Measurements from ENCODE around the gene NUB1.

NUB1 gene

GRCh38 chr7:151348970-151349369 lies 7.4 kb downstream of the NUB1 start:
- no peak for DNase-seq

GRCh38 chr7:151349507-151349853 lies 7.9 kb downstream of the NUB1 start:
- no peak for DNase-seq

GRCh38 chr7:151351027-151351426 lies 9.4 kb downstream of the NUB1 start:
- no peak for DNase-seq

DNA sequence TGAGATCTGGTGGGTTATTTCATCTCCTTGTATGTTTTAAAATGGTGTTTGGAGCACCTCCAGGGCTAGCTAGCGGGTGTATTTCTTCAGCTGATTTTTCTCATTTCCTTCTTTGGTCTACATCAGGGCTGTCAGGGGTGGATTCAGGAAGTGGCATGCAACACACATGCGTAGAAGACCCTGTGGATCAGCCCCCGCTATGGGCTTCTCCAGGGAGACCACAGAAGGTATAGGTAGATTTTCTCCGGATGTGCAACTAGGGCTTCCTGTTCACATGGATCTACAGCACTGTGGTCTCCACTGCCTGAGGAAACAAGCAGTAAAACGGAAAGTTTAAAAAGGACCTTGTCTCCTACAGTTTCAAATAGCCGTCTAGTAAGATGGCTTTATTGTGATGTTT lies 10.4 kb downstream of the NUB1 start:
- no peak for DNase-seq

DNA sequence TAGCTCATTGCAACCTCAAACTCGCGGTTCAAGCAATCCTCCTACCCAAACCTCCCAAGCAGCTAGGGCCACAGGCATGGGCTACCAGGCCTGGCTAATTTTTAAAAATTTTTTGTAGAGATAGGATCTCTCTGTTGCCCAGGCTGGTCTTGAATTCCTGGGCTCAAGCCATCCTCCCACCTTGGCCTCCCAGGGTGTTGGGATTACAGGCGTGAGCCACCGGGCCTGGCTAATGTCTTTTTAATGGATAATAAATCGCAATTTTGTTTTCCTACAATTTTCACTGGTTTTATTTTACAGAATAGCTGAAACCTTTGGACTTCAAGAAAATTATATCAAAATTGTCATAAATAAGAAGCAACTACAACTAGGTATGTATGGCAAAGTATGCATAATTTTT lies 10.9 kb downstream of the NUB1 start:
- DNase-seq = no peak

DNA sequence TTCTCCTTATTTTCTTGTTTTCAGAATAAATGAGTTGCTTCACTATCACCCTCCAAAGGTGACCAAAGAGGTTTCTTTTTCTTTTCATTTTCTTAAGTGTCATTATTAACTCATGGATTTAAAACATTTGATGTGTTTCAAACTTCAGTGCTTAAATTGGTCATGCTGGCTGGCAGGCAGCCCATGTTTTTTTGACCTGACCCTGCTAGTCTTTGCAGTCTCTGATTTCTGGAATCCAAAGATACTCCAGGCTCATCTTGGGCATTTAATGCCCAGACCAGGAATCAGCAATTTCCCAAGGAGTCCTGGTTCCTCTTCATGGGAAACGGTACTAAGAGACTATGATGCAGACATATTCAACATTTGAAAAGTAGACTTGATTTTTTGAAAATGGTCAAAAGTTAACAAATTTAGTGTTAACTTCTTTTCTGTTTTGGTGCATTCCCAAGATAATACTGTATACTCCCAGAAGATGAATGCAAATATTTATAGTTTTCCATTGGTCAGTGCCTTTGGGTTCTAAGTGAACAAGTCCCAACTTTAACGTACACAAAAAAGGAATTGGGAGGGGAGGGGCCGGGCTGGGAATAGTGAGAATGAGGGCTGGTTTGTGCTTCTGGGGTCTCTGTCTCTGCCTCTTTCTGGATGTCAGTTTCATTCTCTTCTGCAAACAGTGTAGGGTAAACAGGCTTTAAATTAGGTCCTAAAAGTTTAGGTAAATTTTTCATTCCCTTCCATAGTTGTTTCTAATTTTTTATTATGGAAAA lies 19.8 kb downstream of the NUB1 start:
- DNase-seq = no peak

DNA sequence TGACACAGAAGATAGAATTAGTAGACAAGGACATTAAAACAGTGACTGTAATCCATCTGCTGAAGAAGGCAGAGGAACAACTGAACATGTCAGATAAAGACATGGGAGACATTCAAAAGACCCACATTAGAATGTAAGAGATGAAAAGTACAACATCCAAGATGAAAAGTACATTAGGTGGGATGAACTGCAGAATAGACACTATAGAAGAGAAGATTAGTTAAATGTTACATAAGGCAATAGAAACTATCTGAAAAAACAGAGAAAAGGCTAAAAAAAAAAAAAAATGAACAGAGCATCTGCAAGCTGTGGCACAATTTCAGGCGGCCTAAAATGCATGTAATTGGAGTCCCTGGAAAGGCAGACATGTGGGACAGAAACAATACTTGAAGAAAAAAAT lies 21.6 kb downstream of the NUB1 start:
- DNase-seq = no peak

- DNase-seq = no peak
Observed at GRCh38 chr7:151366166-151366879, 24.7 kb downstream of the NUB1 start.

DNA sequence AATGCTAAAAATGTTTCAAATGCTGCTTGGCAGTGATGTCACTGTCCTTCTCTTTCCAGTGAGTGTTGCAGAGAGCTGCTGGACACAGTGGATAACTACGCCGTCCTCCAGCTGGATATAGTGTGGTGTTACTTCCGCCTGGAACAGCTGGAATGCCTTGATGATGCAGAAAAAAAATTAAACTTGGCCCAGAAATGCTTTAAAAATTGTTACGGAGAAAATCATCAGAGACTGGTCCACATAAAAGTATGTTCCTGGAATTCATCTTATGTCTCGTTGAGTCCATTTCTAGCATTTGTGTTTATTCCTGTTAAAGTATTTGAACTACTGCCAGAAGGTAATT lies 25.2 kb downstream of the NUB1 start:
- DNase-seq = no peak

DNA sequence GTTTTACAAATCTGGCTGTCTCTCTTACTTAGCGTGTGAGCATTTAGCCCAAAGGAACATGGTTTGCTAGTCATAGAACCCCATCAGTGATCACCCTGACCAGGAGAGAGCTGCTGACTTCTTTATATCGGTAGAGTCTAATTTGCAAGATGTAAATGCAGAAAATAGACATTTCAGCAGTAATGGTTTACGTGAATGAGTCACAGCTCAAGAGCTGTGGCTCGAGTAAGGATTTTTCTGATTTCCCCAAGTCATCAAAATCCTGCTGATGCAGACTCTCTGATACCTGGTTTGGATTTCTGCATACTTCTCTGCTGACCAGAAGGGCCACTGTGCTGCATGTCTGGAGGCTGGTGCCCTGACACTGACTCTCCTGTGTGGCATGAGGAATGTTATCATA lies 25.7 kb downstream of the NUB1 start:
- DNase-seq = no peak

DNA sequence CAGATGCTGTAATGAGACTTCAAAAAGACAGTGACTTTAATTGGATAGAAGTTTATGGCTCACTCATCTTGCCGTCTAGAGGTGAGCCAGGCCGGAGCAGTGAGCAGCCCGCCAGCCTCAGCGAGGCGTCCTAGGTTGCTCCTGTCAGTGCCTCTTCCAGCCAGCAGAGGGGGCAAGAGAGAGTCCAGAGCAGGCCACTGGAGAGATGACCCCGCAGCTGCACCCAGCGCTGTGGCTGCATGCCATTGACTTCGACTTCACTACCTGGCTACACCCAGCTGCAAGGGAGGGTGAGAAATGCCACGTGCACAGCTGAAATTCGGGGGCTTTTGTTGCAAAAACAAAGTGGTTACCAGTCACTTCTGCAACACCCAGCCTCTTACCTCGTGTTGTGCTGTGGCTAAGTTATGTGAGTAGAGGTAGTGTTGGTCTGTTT lies 26.5 kb downstream of the NUB1 start:
- peak; percentile 74 for DNase-seq

DNA sequence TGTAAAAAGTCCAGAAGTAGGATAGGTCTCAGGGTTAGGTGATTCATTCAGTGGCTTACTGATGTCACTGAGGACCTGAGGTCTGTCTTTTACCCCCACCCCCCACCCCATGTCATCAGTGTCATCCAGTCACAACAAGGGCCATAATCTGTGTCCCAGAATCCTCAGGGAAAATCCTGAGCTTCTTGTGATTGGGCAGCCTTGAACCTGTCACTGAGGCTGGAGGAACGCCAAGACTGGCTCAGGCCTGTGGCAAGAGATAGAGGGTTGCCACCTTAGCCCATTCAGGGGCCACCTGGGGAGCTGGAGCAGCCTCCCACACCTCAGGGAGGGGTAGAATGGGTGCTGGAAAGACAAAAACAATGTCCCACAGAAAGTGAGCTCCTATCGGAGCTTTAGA lies 29.7 kb downstream of the NUB1 start:
- DNase-seq = no peak

DNA sequence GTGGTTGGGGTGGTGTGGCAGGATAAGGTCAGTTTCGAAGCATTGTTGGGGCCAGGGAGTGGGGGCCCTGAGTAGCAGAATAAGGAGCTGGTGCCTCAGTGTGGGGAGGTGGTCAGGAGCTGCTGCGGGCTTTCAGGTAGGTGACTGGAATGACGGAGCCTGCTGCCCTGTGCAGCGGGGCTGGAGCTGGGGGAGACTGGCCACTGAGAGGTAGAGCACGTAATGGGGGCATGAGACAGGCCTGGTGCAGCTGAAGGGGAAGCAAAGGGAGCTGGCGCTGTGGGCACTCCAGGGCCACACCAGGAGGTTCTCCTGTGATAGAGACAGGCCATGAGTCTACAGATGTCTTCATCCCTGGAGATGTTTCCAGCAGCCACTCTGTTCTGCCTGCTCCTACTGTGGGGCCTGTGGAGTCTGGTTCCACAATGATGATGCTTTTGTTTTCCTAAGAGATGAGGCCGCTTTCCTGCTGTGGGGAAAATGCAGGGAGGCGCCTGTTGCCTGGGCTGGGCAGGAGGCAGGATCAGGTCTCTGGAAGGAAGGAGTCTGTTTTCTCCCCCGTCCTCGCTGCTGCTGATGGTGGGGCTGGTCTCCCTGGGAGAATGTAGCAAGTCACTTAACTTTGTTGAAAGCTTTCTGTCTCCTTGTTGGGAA lies 31.1 kb downstream of the NUB1 start:
- DNase-seq = no peak

GRCh38 chr7:151373599-151373998 lies 32.0 kb downstream of the NUB1 start:
- DNase-seq = no peak

GRCh38 chr7:151374139-151374538 lies 32.5 kb downstream of the NUB1 start:
- DNase-seq = no peak

DNA sequence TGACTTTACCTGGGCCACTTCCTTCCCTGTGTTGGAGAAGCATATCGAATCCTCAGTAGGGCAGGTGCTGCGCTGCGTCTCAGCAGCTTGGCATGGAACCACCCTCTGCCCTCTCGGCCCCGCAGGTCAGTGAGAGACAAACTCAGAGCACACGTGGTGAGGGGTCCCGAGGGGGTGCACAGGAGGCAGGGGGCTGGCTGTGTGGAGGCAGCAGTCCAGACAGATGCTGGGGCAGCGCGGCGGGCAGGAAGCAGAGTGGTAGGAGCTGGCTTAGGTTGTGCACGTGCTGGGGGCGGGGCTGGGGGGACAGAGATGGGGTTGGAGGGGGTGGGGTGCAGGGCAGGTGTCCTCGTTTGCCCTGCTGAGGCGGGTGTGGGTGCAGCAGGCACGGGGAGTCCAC lies 33.1 kb downstream of the NUB1 start:
- DNase-seq = no peak

DNA sequence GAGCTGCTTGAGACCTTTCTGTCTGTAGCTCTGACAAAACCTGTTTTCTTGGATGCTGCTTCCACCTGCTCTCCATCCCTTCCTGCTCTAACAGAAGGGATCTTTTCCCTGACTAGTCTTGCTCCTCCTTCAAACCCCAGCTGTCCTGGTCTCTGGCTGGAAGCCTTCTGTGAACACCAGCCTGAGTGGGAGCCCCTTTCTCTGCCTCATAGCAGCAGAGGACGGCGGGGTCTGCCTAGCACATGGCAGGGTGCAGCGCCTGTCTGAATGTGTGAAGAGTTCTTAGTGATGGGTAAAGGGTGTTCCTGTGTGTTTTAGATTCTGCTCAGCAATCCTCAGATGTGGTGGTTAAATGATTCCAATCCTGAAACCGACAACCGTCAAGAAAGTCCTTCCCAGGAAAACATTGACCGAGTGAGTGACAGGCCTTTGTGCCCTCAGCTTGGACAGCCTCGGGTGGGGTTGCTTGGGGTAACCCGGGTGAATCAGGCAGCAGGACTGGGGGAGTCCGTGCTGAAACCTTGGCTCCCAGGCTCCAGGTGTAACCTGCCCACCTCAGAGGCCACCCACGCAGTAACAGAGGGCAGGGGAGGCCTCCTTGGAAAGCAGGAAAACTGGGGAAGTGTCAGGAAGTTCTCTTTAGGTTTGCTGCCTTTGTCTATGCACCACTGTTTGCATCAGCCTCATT lies 34.1 kb downstream of the NUB1 start:
- no peak for DNase-seq

- no peak for DNase-seq
Observed at GRCh38 chr7:151376218-151376902, 34.7 kb downstream of the NUB1 start.

DNA sequence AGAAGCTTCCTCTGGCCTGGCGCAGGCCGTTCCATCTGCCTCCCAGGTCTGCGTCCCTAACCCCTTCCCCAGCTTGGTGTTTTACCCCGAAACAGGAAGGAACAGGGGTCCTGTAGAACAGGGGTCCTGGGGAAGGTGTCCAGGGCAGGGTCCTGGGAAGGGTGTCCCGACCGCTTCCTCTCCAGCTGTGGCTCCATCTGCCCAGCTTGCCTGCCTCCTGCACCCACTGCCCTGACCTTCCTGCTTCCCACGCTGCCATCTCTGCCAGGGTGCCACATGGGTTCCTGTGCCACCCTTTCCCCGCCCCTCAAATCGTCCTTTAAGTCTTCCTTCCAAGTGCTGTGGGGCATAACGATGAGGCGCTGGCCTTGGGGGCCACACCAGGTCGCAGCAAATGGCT lies 35.8 kb downstream of the NUB1 start:
- no peak for DNase-seq

GRCh38 chr7:151378011-151378410 lies 36.4 kb downstream of the NUB1 start:
- DNase-seq = no peak

- DNase-seq = no peak
Observed at GRCh38 chr7:151378496-151379192, 37.0 kb downstream of the NUB1 start.

GRCh38 chr7:151379193-151379520 lies 37.5 kb downstream of the NUB1 start:
- no peak for DNase-seq

Data from NCI-H2227 treated with DMSO at 0.1 percent for 48 hours (cell line).